Keratinocyte (primary cell): Measurements from ENCODE around the gene GRAMD4. TPM values are rescaled to one million over a fixed set of nuclear protein-coding genes. Genes with fewer than 3 reads are reported as not detected.

Experiments
- DNase-seq: peaks from one replicate; pipeline ENCODE4 v3.0.0-alpha.2; 2011; ENCODE audit warnings: low read depth, missing footprints, low spot score
- FAIRE-seq: peaks from 2 replicates; lab custom pipeline; 2011; peaks lifted over from hg19 to GRCh38; lab: Jason Lieb, UNC
- H2AFZ ChIP-seq: 2 replicates; pipeline ENCODE4 v1.6.0; 2012; ENCODE audit warnings: low read length, control low read depth, inconsistent platforms; ENCODE audit not compliant: control insufficient read depth
- H3K27ac ChIP-seq: 2 replicates; pipeline ENCODE4 v1.5.1; 2011; ENCODE audit warnings: low read length; ENCODE audit not compliant: control insufficient read depth, insufficient read depth
- H3K27me3 ChIP-seq: 3 replicates; pipeline ENCODE4 v1.6.0; 2011; ENCODE audit warnings: low read length; ENCODE audit not compliant: control insufficient read depth, insufficient read depth; ENCODE audit errors: extremely low read depth
- H3K36me3 ChIP-seq, 2 experiments: 2 replicates in 1 of 2; 3 replicates in 1 of 2; pipeline ENCODE4 v1.5.1; 2011; ENCODE audit warnings: low read length in 2 of 2, mild to moderate bottlenecking in 1 of 2; ENCODE audit not compliant: control insufficient read depth in 2 of 2, insufficient read depth in 2 of 2; ENCODE audit errors: extremely low read depth in 1 of 2
- H3K4me1 ChIP-seq: 3 replicates; pipeline ENCODE4 v1.5.1; 2011; ENCODE audit warnings: low read length; ENCODE audit not compliant: control insufficient read depth, insufficient read depth; ENCODE audit errors: extremely low read depth
- H3K4me2 ChIP-seq: 3 replicates; pipeline ENCODE4 v1.6.0; 2011; ENCODE audit warnings: low read depth, low read length; ENCODE audit not compliant: control insufficient read depth, insufficient read depth; ENCODE audit errors: extremely low read depth
- H3K4me3 ChIP-seq, 3 experiments: fragments of 200-600 bp in 1 of 3; sonication (generic) in 1 of 3; 2 replicates in 2 of 3; 3 replicates in 1 of 3; pipeline ENCODE4 v1.5.1; 2011 to 2016; ENCODE audit warnings: low read length in 3 of 3, mild to moderate bottlenecking in 3 of 3, control low read depth in 2 of 3, inconsistent platforms in 1 of 3, low read depth in 1 of 3, mixed read lengths in 1 of 3, mixed run types in 1 of 3, moderate library complexity in 1 of 3; ENCODE audit not compliant: control insufficient read depth in 2 of 3, insufficient read depth in 2 of 3; ENCODE audit errors: extremely low read depth in 1 of 3
- H3K79me2 ChIP-seq: 2 replicates; pipeline ENCODE4 v1.6.0; 2012; ENCODE audit warnings: low read length; ENCODE audit not compliant: control insufficient read depth, insufficient read depth
- H3K9ac ChIP-seq: 3 replicates; pipeline ENCODE4 v1.6.0; 2011; ENCODE audit warnings: low read length; ENCODE audit not compliant: control insufficient read depth, insufficient read depth; ENCODE audit errors: extremely low read depth
- H3K9me1 ChIP-seq: 3 replicates; pipeline ENCODE4 v1.6.0; 2011; ENCODE audit warnings: low read length; ENCODE audit not compliant: control insufficient read depth, insufficient read depth; ENCODE audit errors: extremely low read depth
- H3K9me3 ChIP-seq: 2 replicates; pipeline ENCODE4 v1.5.1; 2012; ENCODE audit warnings: low read depth, low read length; ENCODE audit not compliant: control insufficient read depth
- H4K20me1 ChIP-seq: 3 replicates; pipeline ENCODE4 v1.6.0; 2011; ENCODE audit warnings: low read length; ENCODE audit not compliant: control insufficient read depth, insufficient read depth; ENCODE audit errors: extremely low read depth
- CTCF ChIP-seq, 3 experiments: IDR thresholded peaks in 1 of 3; conservative IDR thresholded peaks in 1 of 3; optimal IDR thresholded peaks in 1 of 3; 2 replicates in 2 of 3; 3 replicates in 1 of 3; pipeline versions ENCODE3 to v1.5.1; 2011; ENCODE audit warnings: low read length in 3 of 3, mild to moderate bottlenecking in 3 of 3, moderate library complexity in 2 of 3, control low read depth in 1 of 3, inconsistent platforms in 1 of 3; ENCODE audit not compliant: insufficient read depth in 2 of 3; ENCODE audit errors: extremely low read depth in 1 of 3
- EZH2 ChIP-seq: IDR thresholded peaks from one replicate; pipeline ENCODE4 v1.6.1; 2012; ENCODE audit warnings: inconsistent platforms, mild to moderate bottlenecking, low read length, moderate library complexity
- dilution Hi-C: fragments of 300-500 bp; cut with MboI; formaldehyde crosslinking; loops from one replicate; pipeline ENCODE4 v1.7.0; 2020; ENCODE audit warnings: low sequenced_read_pairs; ENCODE audit not compliant: extremely low pct_ligation_motif_present
- polyA plus RNA-seq, 5 experiments: library from polyadenylated mRNA; depleted of rRNA in 3 of 5; stranded (reverse) in 3 of 5; stranded (forward) in 1 of 5; unstranded in 1 of 5; fragments of >200 nt; gene quantifications; 1 replicate in 1 of 5; 2 replicates in 3 of 5; 3 replicates in 1 of 5; pipeline versions ENCODE4 v1.2.1 to v1.2.3, GENCODE V29; 2011 to 2012; ENCODE audit warnings: missing spikeins in 2 of 5, low read depth in 1 of 5, low replicate concordance in 1 of 5

The GRAMD4 gene
- polyA plus RNA-seq, 1 donor (not counting 4 experiments of a cell fraction or from before 2014, with no cell fraction given): 17.3 TPM

DNA sequence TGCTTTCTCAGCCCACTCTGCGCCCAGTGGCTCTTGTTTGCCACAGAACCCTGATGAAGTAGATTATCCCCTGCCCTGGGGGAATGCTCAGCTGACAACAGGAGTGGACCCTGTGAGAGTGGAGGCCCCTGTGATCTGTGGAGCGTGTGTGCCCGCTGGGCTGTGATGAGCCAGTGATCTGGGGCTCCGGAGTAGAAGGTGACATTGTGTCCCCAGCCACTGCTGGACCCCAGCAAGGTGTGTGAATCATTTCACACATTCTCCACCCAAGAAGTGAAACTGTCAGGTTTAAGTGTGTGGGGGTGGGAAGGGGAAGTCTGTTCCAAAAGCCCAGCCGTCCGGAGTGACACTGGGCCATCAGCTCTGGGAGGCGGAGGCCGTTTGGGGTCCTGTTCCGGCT, 33.1 kb upstream of the GRAMD4 start:
- Histone ChIP-seq H3K27me3 (peaks cover 3% of the 10 kb centered on the region), H3K9me3 (no peaks in the 10 kb centered on the region), H3K4me3 (no peak overlapping the region), H3K36me3 (no peaks in the 10 kb centered on the region), H3K27ac (no peak overlapping the region), H3K9ac (no peak overlapping the region), H3K4me2 (no peak overlapping the region), H4K20me1 (peaks cover 6% of the 10 kb centered on the region), H3K79me2 (peaks cover 10% of the 10 kb centered on the region), H3K9me1 (no peaks in the 10 kb centered on the region), H3K4me1 (peaks cover 23% of the 10 kb centered on the region), H2AFZ (no peak overlapping the region)
- DNase-seq (no peak), FAIRE-seq (no peak)
- dilution Hi-C loops: no loop called here
- TF ChIP-seq EZH2: no peak
- TF ChIP-seq CTCF (optimal IDR thresholded peaks at IDR 0.05 in 1 of 3, IDR thresholded peaks at IDR 0.05 in 1 of 3, conservative IDR thresholded peaks at IDR 0.05 in 1 of 3; ENCODE audit: extremely low read depth in 1 of 3, insufficient read depth in 2 of 3, low read length in 3 of 3): no peak

DNA sequence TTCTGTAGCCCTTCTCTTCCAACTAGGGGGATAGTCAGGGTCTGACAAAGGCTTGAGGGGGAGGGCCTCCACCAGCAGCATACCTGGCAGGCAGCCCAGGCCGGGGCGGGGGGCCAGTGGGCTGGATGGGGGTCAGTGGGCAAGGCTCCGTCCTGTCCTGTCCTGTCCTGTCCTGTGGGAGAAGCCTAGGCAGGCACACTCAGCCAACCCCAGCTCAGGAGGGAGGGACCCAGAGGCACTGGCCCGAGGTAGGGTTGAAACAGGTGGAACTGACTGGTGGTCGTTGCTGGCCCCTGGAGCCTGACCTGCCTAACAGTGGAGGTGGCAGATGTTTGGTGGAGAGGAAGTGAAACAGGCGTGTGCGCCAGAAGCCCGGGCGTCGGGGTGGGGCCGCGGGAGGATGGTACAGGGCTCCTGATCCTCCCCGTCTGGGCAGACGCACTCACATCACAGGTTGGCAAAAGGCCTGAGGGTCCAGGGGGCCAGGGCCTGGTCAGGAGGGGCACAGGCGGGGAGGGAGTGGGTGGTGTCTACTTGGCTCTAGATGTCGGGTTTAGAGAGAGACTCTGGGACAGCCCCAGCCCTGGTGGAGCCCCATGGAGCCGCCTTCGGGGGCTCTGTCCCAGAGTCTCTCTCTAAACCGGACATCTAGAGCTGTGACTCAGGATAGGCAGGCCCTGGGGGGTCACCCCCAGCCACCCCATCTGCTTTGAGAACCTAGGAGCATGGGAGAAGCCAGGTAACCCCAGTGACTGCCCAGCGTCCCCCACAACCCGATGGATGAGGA, 32.5 kb upstream of the GRAMD4 start:
- Histone ChIP-seq H3K27ac (no peak overlapping the region), H3K9ac (no peak overlapping the region), H2AFZ (no peak overlapping the region), H3K79me2 (peaks cover 8% of the 10 kb centered on the region), H3K9me3 (no peaks in the 10 kb centered on the region), H3K9me1 (no peaks in the 10 kb centered on the region), H3K27me3 (peaks cover 3% of the 10 kb centered on the region), H3K4me2 (no peak overlapping the region), H3K4me1 (peaks cover 23% of the 10 kb centered on the region), H4K20me1 (peaks cover 6% of the 10 kb centered on the region), H3K36me3 (no peaks in the 10 kb centered on the region), H3K4me3 (no peak overlapping the region)
- dilution Hi-C loops: no loop called here
- DNase-seq: no peak
- FAIRE-seq: no peak
- TF ChIP-seq EZH2: no peak
- no peak for TF ChIP-seq CTCF (optimal IDR thresholded peaks at IDR 0.05 in 1 of 3, IDR thresholded peaks at IDR 0.05 in 1 of 3, conservative IDR thresholded peaks at IDR 0.05 in 1 of 3; ENCODE audit: extremely low read depth in 1 of 3, insufficient read depth in 2 of 3, low read length in 3 of 3)
